T47D (cell line): ENCODE measurements around the gene NOS1.

ENCODE experiments used
- DNase-seq, 2 experiments: peaks; one replicate each; pipeline versions ENCODE4 v3.0.0 to v3.0.0-alpha.2; 2011 to 2012; ENCODE audit warnings: low read depth in 1 of 2, low spot score in 1 of 2
- JUND ChIP-seq: IDR thresholded peaks from 2 replicates; pipeline ENCODE4 v1.6.1; 2012; ENCODE audit warnings: low read depth
- in situ Hi-C: cut with HindIII; loops from 2 replicates; pipeline ENCODE4 v1.10.0; 2016; ENCODE audit warnings: low sequenced_read_pairs, low pct_unique_long_range_greater_than_20kb

The NOS1 gene

GRCh38 chr12:117360551-117361346 lies 677 bp downstream of the NOS1 start:
- no peak for TF ChIP-seq JUND
- DNase-seq: no peak
- in situ Hi-C loops: no loop called here

GRCh38 chr12:117360222-117360550 lies 1.2 kb downstream of the NOS1 start:
- no peak for TF ChIP-seq JUND
- in situ Hi-C loops: no loop called here
- no peak for DNase-seq

GRCh38 chr12:117359029-117359845 lies 2.2 kb downstream of the NOS1 start:
- no peak for DNase-seq
- in situ Hi-C loops: no loop called here
- no peak for TF ChIP-seq JUND

- TF ChIP-seq JUND: no peak
- in situ Hi-C loops: no loop called here
- no peak for DNase-seq
These were observed 5.4 kb downstream of the NOS1 start for GRCh38 chr12:117356048-117356447.

GRCh38 chr12:117352883-117353282 lies 8.5 kb downstream of the NOS1 start:
- DNase-seq: no peak
- in situ Hi-C loops: no loop called here
- no peak for TF ChIP-seq JUND

- DNase-seq: no peak
- TF ChIP-seq JUND: no peak
- in situ Hi-C loops: no loop called here
These were observed 9.2 kb downstream of the NOS1 start for GRCh38 chr12:117352206-117352605.

- no peak for DNase-seq
- in situ Hi-C loops: no loop called here
- no peak for TF ChIP-seq JUND
These were observed 11.3 kb downstream of the NOS1 start for GRCh38 chr12:117350140-117350539.

GRCh38 chr12:117347588-117347987 lies 13.8 kb downstream of the NOS1 start:
- no peak for DNase-seq
- TF ChIP-seq JUND: no peak
- in situ Hi-C loops: no loop called here

- no peak for DNase-seq
- in situ Hi-C loops: no loop called here
These were observed 16.7 kb downstream of the NOS1 start for GRCh38 chr12:117344716-117345115.

GRCh38 chr12:117343849-117344248 lies 17.6 kb downstream of the NOS1 start:
- TF ChIP-seq JUND: no peak
- in situ Hi-C loops: no loop called here
- no peak for DNase-seq

More at GRCh38 chr12:117344716-117345115, 16.7 kb downstream of the NOS1 start:
- no peak for TF ChIP-seq JUND

GRCh38 chr12:117343296-117343695 lies 18.1 kb downstream of the NOS1 start:
- no peak for TF ChIP-seq JUND
- no peak for DNase-seq
- in situ Hi-C loops: no loop called here

- DNase-seq: no peak
- no peak for TF ChIP-seq JUND
- in situ Hi-C loops: no loop called here
These were observed 18.7 kb downstream of the NOS1 start for GRCh38 chr12:117342682-117343081.

GRCh38 chr12:117342247-117342646 lies 19.2 kb downstream of the NOS1 start:
- no peak for TF ChIP-seq JUND
- in situ Hi-C loops: no loop called here

More at GRCh38 chr12:117342247-117342646, 19.2 kb downstream of the NOS1 start:
- DNase-seq: no peak
